HS-5 (cell line): ENCODE data around the gene IMP4.

Source experiments
- DNase-seq: peaks from one replicate; pipeline ENCODE4 v3.0.0-alpha.2; 2012; ENCODE audit warnings: low read depth

The IMP4 gene

DNA sequence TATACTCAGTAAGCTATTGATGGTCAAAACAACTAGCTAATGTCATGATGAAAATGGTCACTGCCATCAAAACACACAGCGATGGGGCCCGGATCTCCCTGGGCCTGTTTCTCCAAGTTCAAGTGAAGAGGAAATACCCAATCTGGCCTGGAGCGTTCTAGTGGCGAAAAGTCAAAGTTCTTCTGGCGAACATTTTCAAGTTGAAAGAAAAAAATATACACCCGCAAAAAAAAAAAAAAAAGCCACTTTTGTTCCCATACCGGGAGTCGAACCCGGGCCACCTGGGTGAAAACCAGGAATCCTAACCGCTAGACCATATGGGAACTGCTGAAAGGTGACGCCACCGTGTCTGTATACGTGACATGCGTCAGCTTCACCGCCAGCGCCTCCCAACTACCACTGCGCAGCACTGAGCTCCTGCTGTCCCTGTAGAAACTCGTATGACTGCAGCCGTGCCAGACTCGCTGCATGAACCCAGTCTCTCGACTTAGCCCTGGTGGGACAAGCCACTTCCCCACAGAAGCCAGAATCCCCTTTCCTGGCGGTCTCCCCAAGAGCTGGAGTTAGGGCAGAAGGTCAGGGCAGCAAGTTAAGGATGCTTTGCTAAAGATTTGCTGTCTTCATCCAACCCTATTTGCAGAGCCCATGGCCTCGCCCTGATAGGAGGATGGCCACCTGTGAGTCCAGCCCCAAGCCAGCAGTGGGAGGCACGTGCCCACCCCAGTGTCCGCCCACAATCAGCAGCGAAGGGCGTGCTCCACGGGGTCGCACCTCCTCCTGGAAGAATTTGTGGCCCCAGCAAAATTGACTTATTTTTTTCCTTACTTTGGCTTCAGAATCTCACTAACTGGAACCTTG lies 5.6 kb upstream of the IMP4 start:
- DNase-seq, result no peak

DNA sequence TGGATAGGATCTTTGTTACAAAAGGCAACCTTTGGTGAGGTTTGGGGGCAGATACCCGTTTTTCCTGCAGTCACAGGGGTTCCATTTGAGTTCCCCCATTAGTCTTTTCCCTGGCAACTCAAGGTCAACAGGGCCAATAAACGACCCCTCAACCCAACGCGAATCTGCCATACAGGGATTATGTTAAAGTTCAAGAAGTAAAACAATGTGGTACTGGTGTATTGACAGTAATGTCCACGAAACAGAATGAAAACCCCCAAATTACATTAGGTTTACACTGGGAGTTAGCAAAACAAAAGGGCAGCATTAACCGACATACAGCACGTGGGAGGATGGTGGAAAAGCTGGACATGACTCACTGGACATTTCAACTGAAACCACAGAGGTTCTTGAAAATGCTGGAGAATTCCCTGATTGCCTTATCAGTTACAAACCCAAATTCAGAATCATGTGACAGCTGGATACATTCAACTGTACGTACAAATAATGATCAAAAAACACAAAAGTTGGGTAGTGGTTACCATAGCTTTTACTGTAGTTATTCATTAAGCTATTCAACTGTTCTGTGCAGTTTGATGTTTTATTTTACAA lies 4.9 kb upstream of the IMP4 start:
- no peak for DNase-seq

DNA sequence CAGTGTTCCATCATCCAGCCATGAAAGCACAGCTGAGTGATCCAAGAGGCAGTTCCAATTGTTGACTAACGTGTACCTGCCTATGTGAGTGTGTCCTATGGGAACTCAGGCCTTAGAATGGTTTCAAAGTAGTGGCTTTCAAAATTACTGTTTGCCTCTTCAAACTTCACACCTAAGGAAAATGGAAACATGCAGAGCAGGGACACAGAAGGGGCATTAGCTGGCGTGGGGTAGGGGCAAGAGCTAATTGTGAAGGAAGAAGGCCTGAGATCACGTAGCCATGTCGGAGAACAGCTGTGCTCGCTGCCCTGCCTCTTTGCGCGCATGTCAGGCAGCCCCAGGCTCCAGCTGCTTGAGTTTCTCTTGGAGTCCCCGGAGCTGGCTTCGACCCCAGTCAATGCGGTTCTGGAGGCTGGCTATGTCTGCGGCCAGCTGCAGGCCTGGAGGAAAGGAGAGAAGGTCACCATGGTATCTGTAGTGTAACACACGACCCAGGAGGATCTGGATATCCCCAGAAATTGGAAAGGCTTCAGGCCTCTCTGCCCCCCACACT lies 3.8 kb upstream of the IMP4 start:
- DNase-seq, result no peak

DNA sequence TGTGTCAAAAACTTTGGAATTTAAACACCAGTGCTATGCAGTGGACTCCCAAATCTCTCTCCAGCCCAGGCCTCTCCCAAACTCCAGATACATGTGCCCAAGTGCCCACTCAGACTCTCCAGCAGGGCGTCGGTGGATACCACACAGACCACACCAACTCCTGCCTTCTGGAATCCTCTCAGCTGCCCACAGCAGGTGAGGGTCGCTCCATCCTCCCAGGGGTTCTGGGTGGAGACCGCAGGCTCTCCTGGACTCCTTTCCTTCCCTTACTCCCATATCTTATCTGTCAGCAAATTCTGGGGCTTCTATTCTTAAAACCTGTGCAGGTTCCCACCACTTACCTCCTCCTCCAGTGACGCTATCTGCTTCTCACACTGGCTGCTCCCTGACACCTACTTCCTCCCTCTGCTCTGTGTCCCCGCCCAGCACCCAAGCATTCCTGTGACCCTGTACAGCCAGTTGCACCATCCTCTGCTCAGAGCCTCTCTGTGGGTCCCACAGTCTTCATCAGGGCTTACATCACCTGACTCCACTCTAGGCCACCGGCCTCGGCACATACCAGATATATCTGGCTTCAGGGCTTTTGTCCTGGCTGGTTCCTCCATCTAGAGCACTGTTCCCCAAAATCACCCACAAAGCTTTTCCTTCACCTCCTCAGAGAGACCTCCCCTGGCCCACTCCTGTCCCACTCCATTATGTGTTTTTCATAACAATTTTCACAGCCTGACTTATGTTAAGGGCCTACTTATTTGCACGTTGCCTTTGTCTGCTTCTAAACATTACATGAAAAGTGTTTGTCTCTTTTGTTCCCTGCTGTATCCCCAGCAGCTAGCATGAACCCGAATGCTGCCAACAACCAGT lies 2.6 kb upstream of the IMP4 start:
- no peak for DNase-seq

DNA sequence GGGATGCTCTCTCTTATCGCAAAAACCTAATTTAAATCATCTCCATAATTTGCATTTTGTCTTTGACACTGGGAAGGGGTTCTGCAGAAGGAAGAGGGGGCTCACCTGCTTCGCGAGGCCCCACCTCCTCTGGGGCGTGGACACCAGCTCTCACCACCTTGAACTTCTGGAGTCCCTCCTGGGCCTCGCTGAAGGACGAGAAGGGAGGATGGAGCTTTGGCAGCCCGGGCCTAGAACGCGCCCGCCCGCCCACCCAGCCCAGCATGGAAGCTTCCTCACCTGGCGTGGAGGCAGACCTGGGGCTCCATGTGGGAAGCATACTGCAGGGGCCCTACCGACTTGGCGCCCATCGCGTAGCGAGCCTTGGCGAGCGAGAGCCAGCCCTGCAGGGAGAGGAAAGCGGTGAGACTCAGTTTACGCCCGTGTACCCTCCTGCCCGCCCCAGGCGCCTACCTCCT lies 1.1 kb upstream of the IMP4 start:
- DNase-seq, result no peak

DNA sequence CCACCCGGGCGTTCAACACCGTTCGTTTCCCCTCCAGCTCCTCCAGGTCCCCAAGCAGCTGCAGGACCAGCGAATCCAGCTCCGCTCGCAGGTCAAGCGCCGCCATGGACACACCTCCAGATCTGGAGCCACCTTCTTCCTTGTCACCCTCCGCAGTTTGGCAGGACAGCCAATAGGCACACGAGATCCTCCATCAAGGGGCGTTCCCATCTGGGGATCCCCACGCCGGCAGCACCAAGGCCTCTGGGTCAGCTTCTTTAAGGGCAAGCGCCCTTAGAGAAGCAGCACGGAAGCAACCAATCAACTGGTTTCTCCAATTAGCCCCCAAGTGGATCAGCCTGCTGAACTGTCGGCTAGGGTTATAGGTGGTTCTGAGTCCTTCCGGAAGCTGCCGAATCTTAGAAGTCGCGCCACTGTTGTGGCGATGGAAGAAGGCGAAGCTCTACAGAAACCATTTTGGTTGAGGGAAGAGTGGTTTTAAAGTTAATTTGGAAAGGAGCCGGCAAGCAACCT lies 621 bp upstream of the IMP4 start:
- DNase-seq, result peak; percentile 83

DNA sequence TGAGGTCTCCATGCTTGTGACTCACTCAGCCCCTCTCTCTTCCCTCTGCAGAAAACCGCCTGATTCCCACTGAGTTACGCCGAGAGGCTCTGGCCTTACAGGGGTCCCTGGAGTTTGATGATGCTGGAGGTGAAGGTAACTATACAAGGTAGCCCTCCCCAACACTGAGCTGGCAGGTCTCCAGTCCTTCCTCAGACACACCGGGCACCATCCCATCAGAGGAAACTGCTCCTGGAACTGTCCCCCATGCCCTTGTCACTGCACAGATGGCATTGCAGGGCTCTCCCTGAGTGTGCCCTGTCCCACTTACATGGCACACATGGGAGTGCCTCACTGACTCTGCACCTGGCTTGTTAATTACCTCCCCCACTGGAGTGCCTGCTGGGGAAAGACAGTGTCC lies 1.9 kb downstream of the IMP4 start:
- DNase-seq, result no peak

DNA sequence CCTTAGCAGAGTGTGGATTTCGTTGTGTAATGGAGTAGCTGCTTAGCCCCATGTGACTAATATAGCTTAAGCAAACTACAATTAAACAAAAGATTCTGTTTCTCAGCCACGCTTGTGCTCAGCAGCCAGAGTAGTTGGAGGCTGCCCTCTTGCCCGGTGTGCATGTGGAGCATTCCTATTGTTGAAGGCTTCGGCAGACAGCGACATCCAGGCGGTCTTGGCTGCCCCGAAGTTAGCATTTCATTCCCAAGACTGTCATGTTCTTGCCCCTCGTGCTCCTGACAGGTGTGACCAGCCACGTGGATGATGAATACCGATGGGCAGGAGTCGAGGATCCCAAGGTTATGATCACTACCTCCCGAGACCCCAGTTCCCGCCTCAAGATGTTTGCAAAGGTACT lies 2.4 kb downstream of the IMP4 start:
- no peak for DNase-seq

DNA sequence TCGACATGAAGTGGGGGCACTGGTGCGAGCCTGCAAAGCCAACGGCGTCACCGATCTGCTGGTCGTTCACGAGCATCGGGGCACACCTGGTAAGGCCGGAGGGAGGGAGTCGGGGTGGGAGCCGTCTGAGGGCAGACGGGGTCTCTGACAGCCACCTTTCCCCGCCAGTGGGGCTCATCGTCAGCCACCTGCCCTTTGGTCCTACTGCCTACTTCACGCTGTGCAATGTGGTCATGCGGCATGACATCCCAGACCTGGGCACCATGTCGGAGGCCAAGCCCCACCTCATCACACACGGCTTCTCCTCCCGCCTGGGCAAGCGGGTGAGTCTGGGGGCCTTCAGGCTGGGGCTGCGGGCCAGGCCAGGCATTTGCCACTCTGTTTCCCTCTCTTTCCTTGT lies 2.9 kb downstream of the IMP4 start:
- no peak for DNase-seq

DNA sequence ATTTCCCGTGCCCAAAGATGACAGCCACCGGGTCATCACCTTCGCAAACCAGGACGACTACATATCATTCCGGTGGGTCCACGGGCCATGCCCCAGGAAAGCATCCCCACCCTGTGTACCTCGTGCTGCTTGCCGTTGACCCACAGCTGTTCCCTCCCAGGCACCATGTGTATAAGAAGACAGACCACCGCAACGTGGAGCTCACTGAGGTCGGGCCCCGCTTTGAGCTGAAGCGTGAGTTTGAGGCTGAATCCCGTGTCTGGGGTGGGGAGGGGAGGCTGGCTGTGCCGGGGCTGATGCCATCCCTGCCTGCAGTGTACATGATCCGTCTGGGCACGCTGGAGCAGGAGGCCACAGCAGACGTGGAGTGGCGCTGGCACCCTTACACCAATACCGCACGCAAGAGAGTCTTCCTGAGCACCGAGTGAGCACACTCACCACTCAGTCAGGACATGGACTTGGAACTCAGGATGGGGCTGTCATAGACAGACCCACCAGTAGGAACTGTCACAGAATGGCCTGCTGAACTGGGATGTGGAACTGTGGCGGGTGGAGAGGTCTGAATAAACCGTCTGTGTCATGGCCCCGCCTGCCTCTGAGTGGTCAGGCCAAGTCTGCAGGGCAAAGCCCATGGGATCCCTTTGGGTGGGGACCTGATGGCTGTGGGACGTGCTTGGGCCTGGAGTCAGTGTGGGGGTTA lies 3.5 kb downstream of the IMP4 start:
- no peak for DNase-seq

DNA sequence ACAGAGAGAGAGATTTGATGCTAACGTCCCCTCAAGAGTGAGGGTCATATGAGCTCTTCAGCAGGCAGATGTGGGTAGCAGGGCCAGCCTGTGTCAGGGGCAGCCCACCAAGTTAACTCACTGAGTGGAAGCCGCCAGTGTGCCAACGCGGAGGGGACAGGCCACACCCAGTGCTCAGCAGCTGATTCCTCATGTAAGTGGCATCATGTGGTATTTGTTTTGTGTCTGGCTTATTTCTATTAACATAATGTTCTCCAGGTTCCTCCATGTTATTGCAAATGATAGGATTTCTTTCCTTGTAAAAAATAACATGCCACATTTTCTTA lies 4.0 kb downstream of the IMP4 start:
- no peak for DNase-seq

DNA sequence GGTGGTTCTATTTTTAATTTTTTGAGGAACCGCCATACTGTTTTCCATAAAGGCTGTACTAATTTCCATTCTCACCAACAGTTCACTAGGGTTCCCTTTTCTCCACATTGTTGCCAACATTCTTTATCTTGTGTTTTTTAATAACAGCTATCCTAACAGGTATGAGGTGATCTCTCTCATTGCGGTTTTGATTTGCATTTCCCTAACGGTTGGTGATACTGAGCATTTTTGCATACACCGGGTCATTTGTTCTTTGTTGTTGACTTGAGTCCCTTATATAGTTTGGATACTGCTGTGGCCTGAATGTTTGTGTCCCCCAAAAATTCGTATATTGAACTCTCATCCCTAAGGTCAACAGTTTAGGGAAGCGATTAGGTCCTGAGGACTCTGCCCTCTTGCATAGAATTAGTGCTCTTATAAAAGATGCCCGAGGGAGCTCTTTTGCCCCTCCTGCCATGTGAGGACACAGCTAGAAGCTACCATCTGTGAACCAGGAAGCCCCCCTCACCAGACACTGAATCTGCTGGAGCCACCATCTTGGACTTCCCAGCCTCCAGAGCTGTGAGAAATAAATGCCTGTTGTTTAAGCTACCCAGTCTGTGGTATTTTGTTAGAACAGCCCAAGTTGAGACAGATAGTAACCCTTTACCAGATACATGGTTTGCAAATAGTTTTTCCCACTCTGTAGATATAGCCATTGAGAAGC lies 4.7 kb downstream of the IMP4 start:
- DNase-seq, result no peak

DNA sequence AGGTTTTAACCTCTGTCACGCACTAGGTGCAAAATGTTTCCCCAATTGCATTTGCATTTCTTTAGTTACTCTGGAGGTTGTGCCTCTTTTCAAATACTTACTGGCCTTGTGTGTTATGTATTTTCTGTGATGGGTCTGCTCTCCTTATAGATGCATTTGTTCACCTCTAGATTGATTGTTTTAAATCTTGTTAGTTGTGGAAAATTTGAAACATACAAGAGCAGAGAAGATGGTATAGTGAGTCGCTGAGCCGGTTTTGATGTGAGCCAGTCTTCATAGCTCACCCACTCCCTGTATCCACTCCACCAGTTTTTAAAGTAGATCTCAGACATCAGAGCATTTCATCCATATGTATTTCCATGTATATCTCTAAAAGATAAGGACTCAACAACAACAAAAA lies 6.5 kb downstream of the IMP4 start:
- DNase-seq, result no peak

DNA sequence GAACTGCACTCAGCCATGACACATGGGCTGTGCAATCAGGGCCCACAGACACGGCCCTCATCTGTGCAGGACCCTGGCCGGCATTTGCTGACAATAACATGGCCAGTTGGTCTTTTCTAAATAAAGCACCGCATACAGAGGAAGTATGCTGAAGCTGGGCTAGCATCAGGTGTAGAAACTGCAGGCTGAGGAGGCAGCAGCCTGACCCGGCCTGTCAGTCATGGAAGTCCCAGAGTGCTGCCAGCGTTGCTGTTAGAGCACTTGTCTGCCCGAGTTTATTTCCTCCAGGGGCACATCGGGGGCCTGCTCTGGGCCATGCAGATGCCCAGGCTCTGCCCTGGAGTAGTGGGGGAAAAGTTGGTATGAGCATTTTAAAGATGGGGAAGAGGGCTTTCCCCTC lies 9.0 kb downstream of the IMP4 start:
- DNase-seq, result no peak

DNA sequence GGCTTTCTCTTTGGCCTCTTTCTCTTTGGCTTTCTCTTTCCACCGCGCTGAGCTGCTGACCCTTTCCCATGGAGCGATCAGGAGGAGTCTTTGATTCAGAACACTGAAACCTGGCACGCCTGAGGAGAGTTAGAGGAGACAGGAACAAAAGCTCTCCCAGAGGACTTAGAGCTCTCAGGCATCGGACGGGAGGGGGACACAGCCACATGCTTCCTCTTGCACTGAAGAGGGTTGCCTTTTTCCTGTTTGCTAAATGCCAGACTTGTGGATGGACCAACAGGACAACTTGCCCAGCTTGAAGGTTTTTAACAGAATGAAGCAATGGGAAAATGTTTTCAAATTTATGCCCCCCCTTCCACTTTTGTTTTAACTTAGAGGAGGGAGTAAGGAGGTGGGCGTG lies 9.5 kb downstream of the IMP4 start:
- DNase-seq, result no peak

DNA sequence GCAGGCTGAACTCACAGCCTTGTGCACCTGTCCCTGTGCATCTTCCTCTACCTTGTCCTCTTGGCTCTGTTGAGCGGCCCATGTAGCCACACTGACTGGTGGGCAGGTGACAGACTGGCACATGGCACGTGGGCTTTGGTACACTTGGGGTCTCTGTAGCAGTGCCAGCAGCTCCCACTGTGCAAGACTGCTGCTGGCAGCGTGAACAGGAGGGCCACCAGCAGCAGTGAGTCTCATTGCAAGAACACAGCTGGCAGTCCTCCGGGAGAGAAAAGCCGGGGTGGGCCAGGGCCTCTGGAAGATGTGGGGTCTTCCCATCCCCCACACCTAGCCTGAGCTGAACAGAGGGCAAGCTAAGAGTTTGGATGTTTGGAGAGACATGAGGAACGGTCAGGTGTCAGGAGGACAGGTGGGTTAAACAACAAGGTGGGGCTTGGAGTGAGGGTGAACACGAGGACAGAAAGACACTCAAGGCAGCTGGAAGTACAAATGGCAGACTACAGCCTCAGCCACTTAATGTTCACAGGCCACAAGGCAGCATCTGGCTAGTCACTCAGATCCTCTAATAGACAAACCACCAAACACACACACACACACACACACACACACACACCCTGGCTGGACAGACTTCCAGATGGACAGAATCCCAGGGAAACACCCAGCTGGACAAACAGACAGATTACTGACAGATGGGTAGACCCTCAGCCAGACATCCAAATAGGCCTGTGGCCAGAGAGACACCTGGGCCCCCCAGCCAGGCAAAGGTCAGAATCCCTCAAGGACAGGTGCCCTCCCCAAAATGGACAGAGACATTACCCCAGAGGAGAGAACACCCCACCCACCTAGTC lies 10.8 kb downstream of the IMP4 start:
- no peak for DNase-seq

DNA sequence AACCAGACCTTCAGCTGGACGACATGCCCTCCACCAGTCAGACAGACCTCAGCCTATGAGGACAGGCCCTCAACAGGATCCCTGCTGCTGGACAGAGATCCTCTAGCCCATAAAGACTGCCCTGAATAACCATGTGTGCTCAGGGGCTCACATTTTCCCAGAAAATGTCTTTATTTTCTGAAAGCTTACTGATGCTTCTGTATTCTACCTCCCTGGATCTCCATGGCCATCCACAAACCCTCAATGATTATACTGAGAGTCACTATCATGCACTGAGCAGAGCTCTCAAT lies 11.4 kb downstream of the IMP4 start:
- DNase-seq, result no peak

DNA sequence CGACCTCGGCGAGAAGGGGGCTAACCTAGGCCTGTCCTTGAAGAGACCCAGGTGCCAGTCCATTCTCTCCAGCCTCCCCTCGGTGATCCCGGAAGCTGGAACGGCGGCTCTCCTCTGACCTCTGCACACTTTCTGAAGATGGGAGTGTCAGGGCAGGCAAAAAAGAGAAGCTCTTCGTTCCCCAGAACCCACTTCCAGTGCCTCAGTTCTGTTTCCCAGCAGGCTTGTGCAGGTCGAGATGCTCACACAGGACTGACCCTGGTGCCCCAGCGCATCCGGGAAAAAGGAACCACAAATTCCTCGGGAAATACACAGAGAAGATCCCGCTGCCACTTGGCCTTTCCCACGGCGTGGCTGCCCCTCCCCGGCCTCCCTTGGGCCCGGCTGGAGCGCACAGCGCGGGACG lies 12.5 kb downstream of the IMP4 start:
- DNase-seq, result no peak

DNA sequence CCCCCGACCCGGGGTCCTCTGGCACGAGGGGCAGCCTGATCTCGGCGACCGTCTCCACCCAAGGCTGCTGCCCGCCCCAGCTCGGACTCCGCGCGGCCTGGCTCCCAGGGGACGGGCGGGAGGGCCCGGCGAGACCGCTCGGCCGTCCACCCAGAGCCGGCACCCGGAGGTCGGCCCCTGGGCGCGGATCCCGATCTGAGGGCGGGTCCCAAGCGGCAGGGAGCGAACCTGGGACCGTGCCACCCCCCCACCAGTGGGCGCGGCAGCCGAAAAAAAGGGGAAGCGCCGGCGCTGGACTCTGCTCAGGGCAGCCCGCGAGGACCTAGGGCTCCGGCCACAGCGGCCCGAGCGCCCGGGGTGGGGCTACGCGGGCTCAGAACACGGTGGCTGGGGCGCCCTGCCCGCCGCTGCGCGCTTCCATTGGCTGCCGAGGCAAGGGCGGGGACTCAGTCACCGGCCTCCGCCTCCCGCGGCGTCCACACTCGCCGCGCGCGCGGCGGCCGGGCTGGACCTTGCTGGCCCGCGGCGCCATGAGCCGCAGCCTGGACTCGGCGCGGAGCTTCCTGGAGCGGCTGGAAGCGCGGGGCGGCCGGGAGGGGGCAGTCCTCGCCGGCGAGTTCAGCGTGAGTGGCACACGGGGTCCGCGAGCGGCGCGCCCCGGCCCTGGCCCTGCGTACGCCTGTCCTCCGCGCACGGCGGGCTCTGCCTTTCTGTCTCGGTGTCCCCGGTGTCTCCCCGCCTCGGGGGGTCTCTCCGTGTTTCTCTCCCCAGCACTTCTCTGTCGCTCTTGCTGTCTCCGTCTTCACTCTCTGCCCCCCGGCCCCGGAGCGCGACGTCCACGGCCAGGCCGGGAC lies 13.1 kb downstream of the IMP4 start, which contains the start of gene PTPN18:
PTPN18 (plus strand) TSS at position 479 of the 854 bp plus-strand sequence; CDS start at position 531, 52 bp downstream.
- no peak for DNase-seq
